GM03348 (cell line): ENCODE measurements around the gene PLLP.
"Not testable (repeated sequence)": the region's sequence is repeated elsewhere in the genome, so short reads cannot be mapped to it uniquely, and the experiment has no call there.

ENCODE experiments used
- DNase-seq: peaks from one replicate; pipeline ENCODE4 v3.0.0; 2012; ENCODE audit warnings: low spot score

The PLLP gene

DNA sequence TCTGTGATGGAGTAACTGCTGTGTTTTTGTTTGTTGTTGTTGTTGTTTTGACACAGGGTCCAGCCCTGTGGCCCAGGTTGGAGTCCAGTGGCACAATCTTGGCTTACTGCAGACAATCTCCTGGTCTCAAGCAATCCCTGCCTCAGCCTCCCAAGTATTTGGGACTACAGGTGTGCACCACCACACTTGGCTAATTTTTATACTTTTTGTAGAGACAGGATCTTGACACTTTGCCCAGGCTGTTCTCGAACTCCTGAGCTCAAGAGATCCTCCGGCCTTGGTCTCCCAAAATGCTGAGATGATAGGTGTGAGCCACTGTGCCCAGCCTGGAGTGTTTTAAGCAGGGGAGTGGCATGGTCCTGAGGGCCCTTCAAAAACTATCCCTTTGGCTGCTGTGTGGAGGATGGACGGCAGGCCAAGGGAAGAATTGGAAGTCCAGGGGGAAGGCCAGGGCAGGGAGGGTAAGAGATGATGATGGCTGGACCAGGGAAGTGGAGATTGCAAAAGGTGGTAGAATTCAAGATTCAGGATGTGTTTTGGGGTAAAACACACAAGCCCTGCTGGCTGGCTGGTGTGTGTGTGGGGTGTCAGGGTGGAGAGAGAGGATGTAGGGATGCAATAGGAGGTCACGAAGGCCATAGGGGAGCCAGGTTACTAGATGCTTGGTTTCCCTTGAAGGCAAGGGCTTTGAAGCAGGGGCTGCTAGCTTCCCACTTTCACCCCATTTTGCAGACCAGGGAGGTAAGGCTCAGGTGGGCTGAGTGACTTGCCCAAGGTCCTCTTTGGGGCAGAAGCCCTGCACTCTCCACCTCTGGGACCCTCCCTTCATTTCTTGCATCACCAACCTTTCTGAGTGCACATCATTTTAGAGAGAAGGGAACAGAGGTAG lies 18.8 kb upstream of the PLLP start:
- DNase-seq: no peak

DNA sequence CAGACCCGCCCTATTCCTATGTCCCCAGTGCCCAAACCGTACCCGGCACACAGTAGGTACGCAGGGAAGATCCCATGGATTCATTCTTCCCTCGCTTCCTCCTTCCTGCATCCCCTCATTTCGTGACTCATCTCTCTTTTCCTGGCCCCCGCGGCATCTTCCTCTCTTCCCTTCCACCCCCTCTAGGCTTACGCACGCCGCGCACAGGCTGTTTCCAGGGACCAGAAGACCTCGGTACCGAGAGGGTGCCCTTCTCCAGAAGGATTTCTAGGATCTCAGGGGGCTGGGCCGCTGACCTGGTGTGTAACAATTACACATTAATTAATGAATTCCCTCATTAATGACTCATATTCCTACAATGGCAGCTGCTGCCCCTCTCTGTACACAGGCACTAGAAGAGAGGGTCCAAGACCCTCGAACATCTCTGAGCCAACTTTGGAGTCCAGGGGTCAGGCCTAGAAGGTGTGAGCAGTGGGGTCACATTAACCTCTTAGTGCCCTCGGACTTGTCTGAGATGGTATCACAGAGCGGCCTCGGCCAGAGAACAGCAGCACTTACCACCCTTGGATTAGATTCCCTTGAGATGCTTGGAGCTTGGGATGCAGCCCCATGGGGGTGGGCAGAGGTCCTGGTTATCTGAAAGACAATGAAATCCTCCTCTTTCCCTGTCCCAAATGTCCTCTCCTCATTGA lies 16.8 kb upstream of the PLLP start:
- no peak for DNase-seq

DNA sequence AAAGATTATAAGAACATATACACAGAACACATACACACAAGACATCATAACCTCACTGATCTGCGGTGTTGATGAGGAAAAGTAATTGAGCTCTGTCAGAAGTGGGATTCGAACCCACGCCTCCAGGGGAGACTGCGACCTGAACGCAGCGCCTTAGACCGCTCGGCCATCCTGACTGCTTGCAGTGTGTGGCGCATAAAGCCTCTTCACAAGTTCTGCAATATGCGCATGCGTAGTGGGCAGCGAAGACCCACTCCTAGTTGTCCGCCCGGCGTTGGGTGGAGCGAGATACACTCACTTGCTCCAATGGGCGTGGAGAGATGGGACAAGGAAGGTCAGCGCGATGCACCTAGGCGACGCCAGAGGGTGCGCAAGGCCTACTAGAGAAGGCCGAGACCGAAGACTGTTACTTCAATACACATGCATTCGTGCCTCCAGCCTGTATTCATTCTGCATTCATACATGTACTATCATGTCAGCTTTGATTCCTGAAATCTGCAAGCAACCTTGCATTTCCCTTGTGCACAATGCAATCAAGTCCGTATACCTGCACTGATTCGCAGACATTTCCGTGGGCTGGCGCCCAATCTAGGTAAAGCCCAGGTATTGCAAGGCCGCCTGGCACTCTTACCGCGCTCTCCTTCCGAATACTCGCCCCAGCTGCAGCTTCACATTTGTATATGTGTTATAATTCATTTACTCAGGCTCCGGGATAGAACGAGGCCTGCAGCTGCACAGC lies 16.1 kb upstream of the PLLP start:
- peak; percentile 97 for DNase-seq

DNA sequence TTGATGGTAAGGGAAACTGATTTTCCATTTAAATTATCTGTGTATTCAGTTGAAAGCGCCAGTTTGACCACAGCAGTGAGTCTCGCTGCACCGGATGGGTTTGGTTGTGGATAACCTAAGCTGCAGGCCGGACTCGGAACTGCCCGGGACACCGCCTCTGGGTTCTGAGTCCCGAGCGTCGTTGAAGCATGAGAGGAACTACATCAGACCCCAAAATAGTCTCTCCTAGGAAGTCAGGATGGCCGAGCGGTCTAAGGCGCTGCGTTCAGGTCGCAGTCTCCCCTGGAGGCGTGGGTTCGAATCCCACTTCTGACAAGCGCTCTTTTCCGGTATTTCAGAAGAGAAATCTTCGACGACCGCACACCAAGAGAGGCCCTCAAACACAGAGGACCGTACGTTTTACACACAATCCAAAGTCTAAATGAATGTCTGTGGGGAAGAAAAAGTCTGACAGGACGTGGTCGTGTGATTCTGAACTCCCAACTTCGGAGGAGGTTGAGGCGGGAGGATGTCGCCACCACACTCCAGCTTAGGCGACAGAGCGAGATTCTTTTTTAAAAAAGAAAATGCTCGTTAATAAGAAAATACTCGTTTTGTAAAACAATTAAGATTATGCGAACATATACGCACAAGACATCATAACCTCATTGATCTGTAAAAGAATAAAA lies 15.4 kb upstream of the PLLP start:
- DNase-seq: peak; percentile 89

DNA sequence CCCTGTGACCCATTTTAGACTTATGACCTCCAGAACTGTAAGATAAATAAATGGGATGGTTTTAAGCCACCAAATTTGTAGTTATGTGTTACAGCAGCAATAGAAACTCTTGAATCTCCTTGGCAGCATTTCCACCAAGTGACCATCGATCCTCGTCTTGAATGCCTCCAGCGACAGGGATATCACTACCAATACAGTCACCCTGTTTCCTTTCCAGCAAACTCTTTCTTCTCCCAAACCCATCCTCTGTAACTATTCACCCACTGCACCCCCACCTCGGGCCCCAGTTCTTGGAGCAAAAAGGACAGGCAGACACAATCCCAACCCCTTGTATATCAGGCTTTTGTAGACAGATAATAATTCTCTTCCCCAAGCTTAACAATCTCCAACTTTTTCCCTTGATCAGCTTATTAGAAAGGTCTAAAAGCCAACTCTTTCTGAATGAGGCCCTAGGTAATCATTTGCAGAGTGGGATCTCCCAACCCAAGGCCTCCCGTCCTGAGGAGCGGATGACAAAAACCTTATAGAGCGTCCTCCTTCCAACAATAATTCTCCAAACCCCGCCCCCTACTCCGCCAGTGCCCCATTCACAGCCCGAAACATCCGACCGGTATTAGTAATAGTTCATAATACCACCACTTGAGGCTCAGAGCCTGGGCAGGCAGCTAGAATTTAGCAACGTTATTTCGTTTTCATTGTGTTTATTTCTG lies 14.7 kb upstream of the PLLP start:
- peak; percentile 76 for DNase-seq

DNA sequence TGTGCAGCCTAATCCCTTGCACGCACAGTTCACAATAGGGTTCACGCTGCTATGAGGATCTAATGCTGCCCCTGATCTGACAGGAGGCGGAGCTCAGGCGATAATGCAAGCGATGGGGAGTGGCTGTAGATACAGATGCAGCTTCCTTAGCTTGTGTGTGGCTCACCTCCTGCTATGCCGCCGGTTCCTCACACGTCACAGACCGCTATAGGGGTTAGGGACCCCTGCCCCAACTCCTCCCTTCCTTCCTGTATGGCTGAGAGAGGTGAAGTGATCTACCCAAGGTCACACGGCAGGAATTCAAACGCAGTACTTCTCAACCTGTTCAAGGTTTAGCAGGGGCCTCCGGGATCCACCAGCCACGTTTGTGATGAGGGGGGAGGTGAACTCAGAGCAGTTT lies 13.4 kb upstream of the PLLP start:
- DNase-seq: no peak

DNA sequence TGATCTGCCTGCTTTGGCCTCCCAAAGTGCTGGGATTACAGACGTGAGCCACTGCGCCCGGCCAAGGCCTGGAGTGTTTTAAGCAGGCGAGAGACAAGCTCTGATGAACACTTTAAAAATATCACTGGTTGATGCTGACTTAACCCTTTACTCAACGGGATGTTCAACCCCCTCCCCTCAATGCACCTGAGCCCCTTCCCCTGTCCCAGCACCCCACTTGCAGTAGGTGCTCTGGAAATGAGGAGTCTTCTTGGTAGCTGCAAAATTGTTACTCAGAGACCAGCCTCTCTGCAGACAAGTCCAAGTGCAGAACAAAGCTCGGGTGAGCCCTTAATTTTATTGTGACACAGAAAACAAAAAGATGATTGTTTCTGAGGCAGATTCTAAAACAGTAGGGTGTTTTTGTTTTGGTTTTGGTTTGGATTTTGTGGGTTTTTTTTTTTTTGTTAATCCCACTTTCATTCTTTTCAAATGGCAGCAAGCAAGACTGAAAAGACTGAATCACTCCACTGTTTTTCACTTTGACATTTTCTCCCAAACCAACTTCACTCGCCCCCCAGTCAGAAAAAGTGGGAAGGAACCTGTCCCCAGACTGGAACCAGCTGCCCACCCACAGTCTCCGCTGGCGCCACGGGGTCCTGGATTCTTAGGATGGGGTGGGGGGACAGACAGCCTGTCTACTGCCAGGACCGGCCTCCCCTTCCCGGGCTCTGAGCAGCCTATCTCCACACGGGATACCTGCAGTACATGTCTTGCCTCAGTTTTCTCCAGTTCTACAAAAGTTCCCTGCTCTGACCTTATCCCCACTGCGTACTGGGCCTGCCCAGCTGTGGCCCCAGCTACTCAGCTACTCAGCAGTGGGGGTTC lies 5.2 kb upstream of the PLLP start:
- DNase-seq: no peak

DNA sequence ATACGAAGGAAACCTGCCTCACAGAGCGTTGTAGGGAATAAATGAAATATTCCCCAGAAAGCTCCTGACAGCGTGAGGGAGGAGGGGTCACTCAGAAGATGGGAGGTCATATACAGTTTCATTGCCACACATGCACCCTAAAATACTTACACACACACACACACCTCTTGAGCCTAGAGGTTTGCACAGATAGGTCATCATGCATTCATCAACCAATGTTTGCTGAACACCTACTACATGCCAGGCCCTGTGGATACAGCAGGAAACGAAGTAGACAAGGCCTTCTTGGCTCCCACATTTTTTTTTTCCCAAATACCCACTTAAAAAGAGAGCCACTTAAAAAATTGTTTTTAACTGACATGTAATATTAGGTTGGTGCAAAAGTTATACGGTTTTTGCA lies 907 bp upstream of the PLLP start:
- no peak for DNase-seq

DNA sequence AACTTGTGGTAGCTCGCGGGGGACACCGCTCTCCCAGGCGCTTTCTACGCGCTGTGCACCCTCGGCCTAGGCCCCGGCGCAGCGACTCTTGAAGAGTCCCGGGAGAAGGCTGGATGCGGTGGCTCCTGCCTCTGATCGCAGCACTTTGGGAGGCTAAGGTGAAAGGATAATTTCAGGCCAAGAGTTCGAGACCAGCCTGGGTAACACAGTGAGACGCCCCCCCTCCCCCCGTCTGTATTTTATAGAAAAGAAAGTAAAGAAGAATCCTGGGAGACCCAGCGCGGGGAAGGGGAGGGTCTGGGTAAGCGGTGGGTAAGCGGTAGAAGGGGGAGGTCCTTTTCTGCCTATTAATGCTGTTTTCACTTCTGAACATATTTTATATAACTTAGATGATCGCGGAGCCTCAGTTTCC lies 486 bp upstream of the PLLP start:
- no peak for DNase-seq

DNA sequence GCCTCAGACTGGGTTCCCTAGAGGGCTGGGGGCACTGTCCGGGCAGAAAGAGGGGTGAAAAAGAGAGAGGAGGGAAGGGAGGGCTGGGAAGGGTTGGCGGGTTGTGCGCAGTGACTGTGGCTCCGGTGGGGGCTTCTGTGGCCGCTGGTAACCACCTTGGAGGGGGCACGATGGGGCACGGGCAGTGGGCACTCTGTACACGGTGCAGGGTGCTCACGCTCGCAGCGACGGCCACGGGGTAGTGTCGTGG lies 588 bp downstream of the PLLP start:
- no peak for DNase-seq

DNA sequence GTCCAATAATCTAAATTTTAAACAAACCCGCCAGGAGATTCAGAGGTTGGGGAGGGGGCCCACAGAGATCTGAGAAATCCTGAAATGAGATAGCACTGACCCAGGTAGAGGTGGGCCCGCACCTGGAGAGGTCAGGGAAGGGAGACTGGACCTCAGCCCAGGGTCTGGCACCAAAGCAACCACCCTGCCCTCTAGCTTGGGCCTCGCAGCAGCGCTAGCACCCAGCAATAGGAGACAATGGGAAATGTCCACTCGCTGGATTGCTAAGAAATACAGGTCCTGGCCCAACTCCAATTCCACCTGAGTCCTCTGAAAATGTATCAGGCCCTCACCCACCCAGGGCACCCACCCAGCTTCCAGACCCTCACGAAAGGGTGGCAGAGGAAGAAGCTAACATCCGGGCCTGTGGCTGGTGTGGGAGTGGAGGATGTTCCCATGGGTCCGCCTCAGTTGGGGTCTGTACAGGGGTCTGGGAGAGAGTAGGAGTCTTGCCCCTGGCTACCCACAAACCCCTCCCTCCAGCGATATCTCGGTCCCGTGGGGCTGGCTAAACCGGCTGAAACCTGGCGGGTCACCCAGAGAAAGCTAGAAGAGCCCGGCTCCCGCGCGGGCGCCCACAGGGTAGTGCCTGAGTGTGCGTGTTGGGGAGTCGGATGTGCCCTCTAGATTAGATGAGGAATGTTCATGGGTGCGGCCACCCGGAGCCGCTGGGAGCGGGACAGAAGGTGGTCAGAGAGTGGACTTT lies 1.1 kb downstream of the PLLP start:
- no peak for DNase-seq

DNA sequence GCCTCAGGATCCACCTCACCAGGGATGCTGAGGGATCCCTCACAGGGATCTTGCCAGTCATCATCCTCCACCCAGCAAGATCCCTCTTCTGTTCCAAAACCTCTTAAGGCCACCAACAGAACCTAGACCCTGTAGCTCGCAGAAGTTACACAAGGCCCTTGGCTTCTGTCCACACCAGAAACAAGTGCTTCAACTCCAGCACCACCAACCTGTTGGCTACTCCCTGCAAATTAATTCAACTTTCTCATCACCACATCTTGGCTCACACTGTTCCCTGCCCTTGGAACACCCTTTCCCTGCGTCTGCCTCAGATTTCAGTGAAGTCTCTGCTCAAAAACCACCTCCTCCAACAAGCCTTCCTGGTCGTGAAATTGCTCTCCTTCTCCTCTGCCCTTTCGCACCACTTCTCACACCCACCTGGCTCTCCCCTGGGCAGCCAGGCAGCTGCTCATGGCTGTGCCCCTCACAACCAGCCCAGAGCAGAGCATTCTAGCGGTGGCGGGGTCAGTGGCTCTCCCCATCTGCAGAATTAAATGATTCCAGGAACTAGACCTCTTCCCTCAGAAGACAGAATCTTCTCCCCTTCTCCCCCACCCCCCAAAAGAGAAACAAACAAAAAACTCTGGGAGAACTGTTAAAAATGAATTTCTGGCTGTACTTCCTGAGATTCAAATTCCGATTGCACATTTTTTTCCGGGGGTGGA lies 1.8 kb downstream of the PLLP start:
- DNase-seq: no peak

DNA sequence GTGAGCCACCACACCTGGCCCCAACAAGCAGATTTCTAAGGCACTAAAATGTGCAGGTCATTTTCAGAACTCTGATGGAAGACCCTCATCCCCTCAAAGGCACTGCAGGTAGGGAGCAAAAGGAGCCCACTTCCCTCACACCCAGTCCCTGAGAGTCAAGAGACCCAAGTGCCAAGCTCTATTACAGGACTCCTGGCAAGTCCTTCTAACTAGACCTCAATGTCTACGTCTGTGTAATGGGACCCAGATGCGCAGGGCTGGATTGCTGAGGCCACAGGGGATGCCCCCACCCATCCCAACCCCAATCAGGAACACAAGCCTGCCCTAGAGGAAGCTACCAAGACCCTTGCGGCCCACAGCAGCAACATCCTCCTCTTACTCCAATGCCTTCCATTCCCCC lies 2.7 kb downstream of the PLLP start:
- no peak for DNase-seq

DNA sequence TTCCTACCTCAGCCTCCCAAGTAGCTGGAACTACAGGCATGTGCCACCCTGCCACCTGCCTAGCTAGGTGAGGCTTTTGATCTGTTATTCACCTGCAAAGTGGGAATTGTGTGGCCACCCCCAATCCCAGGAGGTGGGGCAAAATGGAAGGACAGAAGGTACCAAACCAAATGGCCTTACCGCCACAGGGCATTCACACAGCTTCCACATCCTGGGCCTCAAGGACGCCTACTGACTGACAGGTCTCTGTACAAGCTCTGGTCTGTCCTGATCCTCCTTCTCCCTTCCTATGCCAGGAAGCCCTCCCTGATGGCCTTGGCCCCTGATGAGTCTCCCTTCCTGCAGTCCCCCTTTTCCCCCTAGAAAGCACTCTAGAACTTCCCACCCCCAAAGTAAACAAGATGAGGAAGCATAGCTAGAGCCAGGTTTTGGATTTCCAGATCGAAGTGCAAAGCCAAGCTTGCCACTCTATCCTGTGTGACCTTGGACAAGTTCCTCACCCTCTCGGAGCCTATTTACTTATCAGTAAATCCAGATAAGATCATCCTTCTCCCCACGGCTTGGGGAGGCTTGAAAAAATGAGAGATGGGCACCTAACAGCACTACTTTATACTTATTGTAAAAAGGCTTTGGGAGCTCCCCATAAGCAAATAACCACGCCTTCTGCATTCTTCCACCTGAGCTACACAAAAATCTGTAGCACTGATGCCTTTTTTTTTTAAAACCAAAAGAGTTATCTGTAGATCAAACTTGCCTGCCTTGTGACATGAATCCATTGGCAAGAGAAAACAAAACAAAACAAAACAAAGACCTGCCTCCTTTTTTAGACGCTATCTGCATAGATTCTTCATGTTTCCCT lies 4.5 kb downstream of the PLLP start:
- no peak for DNase-seq

DNA sequence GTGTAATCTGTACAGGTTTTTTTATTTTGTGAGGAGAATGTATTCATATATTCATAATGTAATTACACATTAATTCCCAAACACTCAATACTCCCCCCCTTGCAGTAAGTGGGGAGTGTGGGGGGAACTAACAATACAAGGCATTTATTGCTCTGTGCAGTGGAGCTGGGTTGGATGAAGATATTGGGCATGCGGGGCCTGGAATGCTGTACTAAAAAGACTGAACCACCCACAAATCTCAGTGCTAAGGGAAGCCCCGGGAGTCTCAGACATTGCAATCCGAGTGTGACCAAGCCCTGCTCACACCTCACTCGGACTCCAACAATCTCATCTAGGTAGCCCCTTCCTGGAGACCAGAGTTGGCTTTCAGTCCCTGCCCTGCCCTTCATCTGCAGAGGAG lies 6.0 kb downstream of the PLLP start:
- DNase-seq: no peak

DNA sequence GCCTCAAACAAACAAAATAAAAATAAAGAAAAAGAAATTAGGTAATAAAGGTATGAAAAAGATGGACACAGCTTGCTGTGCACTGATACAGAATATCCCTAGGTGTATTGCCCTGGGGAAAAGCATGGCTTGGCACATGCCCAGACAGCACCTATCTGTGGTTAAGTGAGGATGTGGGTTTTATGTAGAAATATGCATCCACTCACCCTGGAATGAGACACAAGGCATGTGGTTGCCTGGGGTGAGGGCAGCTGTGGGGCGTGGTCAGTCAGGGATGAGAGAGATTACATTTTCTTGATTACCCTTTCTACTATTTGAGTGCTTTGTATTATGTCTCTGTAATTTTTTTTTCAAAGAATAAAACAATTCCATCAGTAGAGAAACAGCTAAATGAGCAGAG lies 6.9 kb downstream of the PLLP start:
- DNase-seq: peak; percentile 85

DNA sequence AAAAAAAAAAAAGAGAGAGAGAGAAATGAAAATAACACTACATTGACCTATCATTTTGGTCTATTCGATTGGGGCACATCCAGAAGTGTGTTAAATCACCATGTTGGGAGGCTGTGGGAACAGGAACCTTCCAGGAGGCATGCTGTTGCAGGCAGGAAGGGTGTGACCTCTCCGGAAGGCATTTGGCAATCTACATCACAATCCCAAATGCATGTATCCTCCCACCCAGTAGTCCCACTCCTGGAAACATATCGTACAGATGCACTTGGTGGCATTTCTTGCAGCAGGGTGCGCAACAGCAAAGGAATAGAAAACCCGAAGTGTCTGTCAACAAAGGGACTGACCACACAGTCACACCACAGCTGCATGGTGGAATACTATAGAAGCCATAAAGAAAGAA lies 7.9 kb downstream of the PLLP start:
- no peak for DNase-seq

DNA sequence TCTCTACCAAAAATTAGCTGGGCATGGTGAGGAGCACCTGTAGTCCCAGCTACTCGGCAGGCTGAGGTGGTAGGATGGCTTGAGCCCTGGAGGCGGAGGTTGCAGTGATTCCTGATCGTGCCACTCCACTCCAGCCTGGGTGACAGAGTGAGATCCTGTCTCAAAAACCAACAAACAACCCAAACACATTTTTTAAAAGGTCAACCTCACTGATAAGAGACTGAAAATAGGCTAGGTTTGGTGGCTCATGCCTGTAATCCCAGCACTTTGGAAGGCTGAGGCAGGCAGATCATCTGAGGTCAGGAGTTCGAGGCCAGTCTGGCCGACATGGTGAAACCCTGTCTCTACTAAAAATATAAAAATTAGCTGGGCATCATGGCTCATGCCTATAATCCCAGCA lies 8.5 kb downstream of the PLLP start:
- not testable (repeated sequence) for DNase-seq

DNA sequence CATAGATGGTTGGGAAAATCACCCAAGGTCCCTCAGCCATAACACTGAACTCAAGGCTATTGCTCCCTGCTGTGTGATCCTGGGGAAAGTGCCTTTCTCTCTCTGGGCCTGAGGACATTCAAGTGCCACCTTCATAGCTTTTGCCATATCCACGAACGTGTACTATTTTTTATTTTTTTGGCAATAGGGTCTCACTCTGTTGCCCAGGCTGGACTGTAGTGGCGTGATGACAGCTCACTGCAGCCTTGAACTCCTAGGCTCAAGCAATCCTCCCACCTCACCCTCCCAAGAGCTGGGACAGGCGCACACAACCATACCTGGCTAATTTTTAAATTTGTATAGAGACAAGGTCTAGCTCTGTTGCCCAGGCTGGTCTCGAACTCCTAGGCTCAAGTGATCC lies 10.6 kb downstream of the PLLP start:
- no peak for DNase-seq
